Glutamatergic neuron (in vitro differentiated cells): Measurements from ENCODE around the gene TLE7. TPM values are rescaled to one million over a fixed set of nuclear protein-coding genes. Genes with fewer than 3 reads are reported as not detected.

Experiments used
- DNase-seq: peaks from one replicate; pipeline ENCODE4 v3.0.0; 2022
- H3K27ac Mint-ChIP-seq: one replicate; pipeline ENCODE4 v1.8.0; 2020; ENCODE audit warnings: mild to moderate bottlenecking, mixed read lengths, inconsistent platforms; ENCODE audit not compliant: unreplicated experiment
- H3K27me3 Mint-ChIP-seq: one replicate; pipeline ENCODE4 v1.8.0; 2020; ENCODE audit warnings: mild to moderate bottlenecking, moderate library complexity, mixed read lengths, inconsistent platforms; ENCODE audit not compliant: unreplicated experiment
- H3K36me3 Mint-ChIP-seq: one replicate; pipeline ENCODE4 v1.8.0; 2020; ENCODE audit warnings: mild to moderate bottlenecking, mixed read lengths, inconsistent platforms; ENCODE audit not compliant: unreplicated experiment
- H3K4me1 Mint-ChIP-seq: one replicate; pipeline ENCODE4 v1.8.0; 2020; ENCODE audit warnings: mild to moderate bottlenecking, low read depth, mixed read lengths, inconsistent platforms; ENCODE audit not compliant: unreplicated experiment
- H3K4me3 Mint-ChIP-seq: one replicate; pipeline ENCODE4 v1.8.0; 2020; ENCODE audit warnings: mild to moderate bottlenecking, mixed read lengths, inconsistent platforms; ENCODE audit not compliant: unreplicated experiment
- H3K9me3 Mint-ChIP-seq: one replicate; pipeline ENCODE4 v1.8.0; 2020; ENCODE audit warnings: mild to moderate bottlenecking, moderate library complexity, mixed read lengths, inconsistent platforms; ENCODE audit not compliant: unreplicated experiment
- CTCF ChIP-seq: fragments of 200-600 bp; sonication (generic); IDR thresholded peaks from one replicate; pipeline ENCODE4 v1.5.0; 2021; ENCODE audit not compliant: partially characterized antibody, unreplicated experiment
- long read RNA-seq: library from polyadenylated mRNA; unstranded; transcript quantifications from one replicate; pipeline ENCODE4 v2.0.0, GENCODE V29; 2020; ENCODE audit not compliant: unreplicated experiment
- total RNA-seq: library from RNA; stranded (reverse); fragmentation: NEBNext Ultra II Directional; extraction: Animal tissue kit (Norgen Biotek cat#: 25700); gene quantifications from one replicate; pipeline ENCODE4 v1.2.1, GENCODE V29; 2021; ENCODE audit not compliant: unreplicated experiment

Gene TLE7
- not detected for total RNA-seq
- long read RNA-seq = 0 reads

- Mint-ChIP-seq H3K27me3 (peaks cover 17% of the 10 kb centered on the region), H3K36me3 (peaks cover 12% of the 10 kb centered on the region), H3K4me1 (no peaks in the 10 kb centered on the region), H3K4me3 (no peak within 1 kb of the TSS), H3K27ac (no peak within 1 kb of the TSS), H3K9me3 (peaks cover 16% of the 10 kb centered on the region)
- TF ChIP-seq CTCF = no peak
- no peak for DNase-seq
These were observed at the start of gene TLE7 for GRCh38 chr16:71442051-71442440. TSS of gene TLE7 (minus strand) at chr16:71442054. CDS start at chr16:71433324, 8,730 bp downstream.

- no peak overlapping the region for H3K27ac Mint-ChIP-seq
- peaks cover 2% of the 10 kb centered on the region for H3K9me3 Mint-ChIP-seq
- peaks cover 2% of the 10 kb centered on the region for H3K27me3 Mint-ChIP-seq
- no peaks in the 10 kb centered on the region for H3K36me3 Mint-ChIP-seq
- no peak overlapping the region for H3K4me3 Mint-ChIP-seq
- DNase-seq = no peak
- H3K4me1 Mint-ChIP-seq = no peaks in the 10 kb centered on the region
- TF ChIP-seq CTCF = no peak
These were observed 49.2 kb upstream of the TLE7 start for GRCh38 chr16:71491054-71491453.

GRCh38 chr16:71490361-71490760, 48.5 kb upstream of the TLE7 start:
- H3K9me3 Mint-ChIP-seq = peaks cover 2% of the 10 kb centered on the region
- peaks cover 2% of the 10 kb centered on the region for H3K27me3 Mint-ChIP-seq
- no peaks in the 10 kb centered on the region for H3K36me3 Mint-ChIP-seq

GRCh38 chr16:71489122-71489521, 47.3 kb upstream of the TLE7 start, which contains the start of gene ZNF19:
TSS of gene ZNF19 (minus strand) at chr16:71489324. CDS start at chr16:71482114, 7,210 bp downstream.
- TF ChIP-seq CTCF = no peak
- Mint-ChIP-seq H3K9me3 (peaks cover 2% of the 10 kb centered on the region), H3K4me3 (no peak within 1 kb of the TSS), H3K27me3 (peaks cover 2% of the 10 kb centered on the region), H3K4me1 (no peaks in the 10 kb centered on the region), H3K27ac (no peak within 1 kb of the TSS), H3K36me3 (no peaks in the 10 kb centered on the region)
- DNase-seq = no peak

More at GRCh38 chr16:71490361-71490760, 48.5 kb upstream of the TLE7 start:
- no peak overlapping the region for H3K4me3 Mint-ChIP-seq
- no peaks in the 10 kb centered on the region for H3K4me1 Mint-ChIP-seq
- TF ChIP-seq CTCF = no peak
- DNase-seq = no peak
- H3K27ac Mint-ChIP-seq = no peak overlapping the region

- Mint-ChIP-seq H3K4me3 (peak overlapping the region; percentile 92), H3K27me3 (peaks cover 2% of the 10 kb centered on the region), H3K4me1 (peaks cover 4% of the 10 kb centered on the region), H3K36me3 (no peaks in the 10 kb centered on the region), H3K9me3 (peaks cover 4% of the 10 kb centered on the region), H3K27ac (peak overlapping the region; percentile 64)
- DNase-seq = peak; percentile 76
- TF ChIP-seq CTCF = no peak
These were observed 42.4 kb upstream of the TLE7 start for GRCh38 chr16:71484006-71484893.
